Prostate gland (tissue), 2 donors: ENCODE results near the gene CTXND1. TPM values are rescaled to one million over a fixed set of nuclear protein-coding genes. Genes with fewer than 3 reads are reported as not detected.

Experiments
- DNase-seq: peaks from one replicate; pipeline ENCODE4 v3.0.0-alpha.2; 2019; ENCODE audit warnings: low spot score
- H3K27ac ChIP-seq, 2 donors: fragments of 200-600 bp; sonication (generic); 2 replicates each; pipeline ENCODE4 v1.5.1; 2017 to 2019
- H3K27me3 ChIP-seq: fragments of 200-600 bp; sonication (generic); replicated peaks from 2 replicates; pipeline ENCODE4 v1.5.1; 2019; ENCODE audit not compliant: insufficient read depth
- H3K36me3 ChIP-seq, 2 donors: fragments of 200-600 bp; sonication (generic); 1 replicate in 1 of 2; 2 replicates in 1 of 2; pipeline versions ENCODE4 v1.5.1 to v1.8.1; 2017 to 2019
- H3K4me1 ChIP-seq: fragments of 200-600 bp; sonication (generic); replicated peaks from 2 replicates; pipeline ENCODE4 v1.5.1; 2019
- H3K4me3 ChIP-seq, 2 donors: fragments of 200-600 bp; sonication (generic); 2 replicates each; pipeline ENCODE4 v1.5.1; 2017 to 2019
- H3K9me3 ChIP-seq: fragments of 200-600 bp; sonication (generic); 2 replicates; pipeline ENCODE4 v1.5.1; 2017
- CTCF ChIP-seq, 4 experiments: fragments of 200-600 bp in 2 of 4; fragments of 450-650 bp in 2 of 4; sonication (generic) in 2 of 4; IDR thresholded peaks; 1 replicate in 3 of 4; 2 replicates in 1 of 4; pipeline ENCODE4 v1.5.1; 2016 to 2019; ENCODE audit warnings: antibody characterized with exemption in 4 of 4, mild to moderate bottlenecking in 2 of 4, moderate library complexity in 2 of 4
- POLR2A ChIP-seq: fragments of 450-650 bp; IDR thresholded peaks from one replicate; pipeline ENCODE4 v1.6.1; 2016; ENCODE audit warnings: antibody characterized with exemption, mild to moderate bottlenecking
- POLR2AphosphoS5 ChIP-seq: sonication (generic); formaldehyde crosslinking; IDR thresholded peaks from one replicate; pipeline ENCODE4 v1.6.1; 2017; ENCODE audit warnings: antibody characterized with exemption
- WGBS: methylation state at CpG from one replicate; pipeline ENCODE4 v1.1.5; 2018; 5-methylcytosine and 5-hydroxymethylcytosine counted together
- intact Hi-C: fragments of 100-400 bp; cut with DNase I; formaldehyde crosslinking; loops from one replicate; pipeline ENCODE4 v1.14.2; 2022
- total RNA-seq, 2 donors: library from RNA; depleted of rRNA; stranded (reverse); fragments of >200 nt; gene quantifications; one replicate each; pipeline ENCODE4 v1.1.0, GENCODE V29; 2016

Gene CTXND1
- total RNA-seq, 2 donors from 2014 or later = 0.96 TPM; not detected in 1

GRCh38 chr15:80216141-80216540, 35.9 kb downstream of the CTXND1 start:
- intact Hi-C loops = no loop called here
- Histone ChIP-seq H3K27ac (no peak overlapping the region), H3K4me3 (no peak overlapping the region), H3K36me3 (no peaks in the 10 kb centered on the region), H3K4me1 (no peaks in the 10 kb centered on the region), H3K27me3 (no peaks in the 10 kb centered on the region), H3K9me3 (no peaks in the 10 kb centered on the region)
- no peak for TF ChIP-seq CTCF (IDR thresholded peaks at IDR 0.05)
- DNase-seq = no peak
- 81% methylated on average over 5 of the region's 5 CpGs for WGBS

GRCh38 chr15:80214910-80215309, 37.1 kb downstream of the CTXND1 start:
- no peak for DNase-seq
- intact Hi-C loops = no loop called here
- Histone ChIP-seq H3K4me1 (no peaks in the 10 kb centered on the region), H3K4me3 (no peak overlapping the region), H3K36me3 (no peaks in the 10 kb centered on the region), H3K9me3 (no peaks in the 10 kb centered on the region), H3K27ac (no peak overlapping the region), H3K27me3 (no peaks in the 10 kb centered on the region)
- WGBS = 92% methylated on average over 2 of the region's 2 CpGs
- TF ChIP-seq CTCF (IDR thresholded peaks at IDR 0.05) = no peak
- no peak for TF ChIP-seq POLR2AphosphoS5

- no peaks in the 10 kb centered on the region for H3K27me3 ChIP-seq
- no peak overlapping the region for H3K4me3 ChIP-seq
- H3K36me3 ChIP-seq = no peaks in the 10 kb centered on the region
- 11% methylated on average over 1 of the region's 1 CpG for WGBS
- no peaks in the 10 kb centered on the region for H3K9me3 ChIP-seq
- intact Hi-C loops = no loop called here
- H3K27ac ChIP-seq = no peak overlapping the region
- no peaks in the 10 kb centered on the region for H3K4me1 ChIP-seq
- no peak for DNase-seq
- no peak for TF ChIP-seq POLR2A
- no peak for TF ChIP-seq POLR2AphosphoS5
- TF ChIP-seq CTCF (IDR thresholded peaks at IDR 0.05) = no peak
These were observed 40.0 kb downstream of the CTXND1 start for GRCh38 chr15:80211976-80212375.

- no peak for DNase-seq
- Histone ChIP-seq H3K4me3 (no peak overlapping the region), H3K4me1 (no peaks in the 10 kb centered on the region), H3K36me3 (no peaks in the 10 kb centered on the region), H3K27me3 (no peaks in the 10 kb centered on the region), H3K27ac (no peak overlapping the region), H3K9me3 (no peaks in the 10 kb centered on the region)
- TF ChIP-seq POLR2AphosphoS5 = no peak
- WGBS = 75% methylated on average over 12 of the region's 12 CpGs
- intact Hi-C loops = no loop called here
These were observed 41.1 kb downstream of the CTXND1 start for GRCh38 chr15:80210611-80211573.

- Histone ChIP-seq H3K4me3 (no peak overlapping the region), H3K27me3 (no peaks in the 10 kb centered on the region), H3K9me3 (no peaks in the 10 kb centered on the region), H3K4me1 (no peaks in the 10 kb centered on the region), H3K27ac (no peak overlapping the region), H3K36me3 (no peaks in the 10 kb centered on the region)
- intact Hi-C loops = no loop called here
- DNase-seq = no peak
- no peak for TF ChIP-seq CTCF (IDR thresholded peaks at IDR 0.05)
- TF ChIP-seq POLR2A = no peak
- TF ChIP-seq POLR2AphosphoS5 = no peak
- WGBS = 85% methylated on average over 11 of the region's 11 CpGs
These were observed 43.0 kb downstream of the CTXND1 start for GRCh38 chr15:80208758-80209734.
